ENCODE data around the gene ARHGEF12.

ARHGEF12 gene

DNA sequence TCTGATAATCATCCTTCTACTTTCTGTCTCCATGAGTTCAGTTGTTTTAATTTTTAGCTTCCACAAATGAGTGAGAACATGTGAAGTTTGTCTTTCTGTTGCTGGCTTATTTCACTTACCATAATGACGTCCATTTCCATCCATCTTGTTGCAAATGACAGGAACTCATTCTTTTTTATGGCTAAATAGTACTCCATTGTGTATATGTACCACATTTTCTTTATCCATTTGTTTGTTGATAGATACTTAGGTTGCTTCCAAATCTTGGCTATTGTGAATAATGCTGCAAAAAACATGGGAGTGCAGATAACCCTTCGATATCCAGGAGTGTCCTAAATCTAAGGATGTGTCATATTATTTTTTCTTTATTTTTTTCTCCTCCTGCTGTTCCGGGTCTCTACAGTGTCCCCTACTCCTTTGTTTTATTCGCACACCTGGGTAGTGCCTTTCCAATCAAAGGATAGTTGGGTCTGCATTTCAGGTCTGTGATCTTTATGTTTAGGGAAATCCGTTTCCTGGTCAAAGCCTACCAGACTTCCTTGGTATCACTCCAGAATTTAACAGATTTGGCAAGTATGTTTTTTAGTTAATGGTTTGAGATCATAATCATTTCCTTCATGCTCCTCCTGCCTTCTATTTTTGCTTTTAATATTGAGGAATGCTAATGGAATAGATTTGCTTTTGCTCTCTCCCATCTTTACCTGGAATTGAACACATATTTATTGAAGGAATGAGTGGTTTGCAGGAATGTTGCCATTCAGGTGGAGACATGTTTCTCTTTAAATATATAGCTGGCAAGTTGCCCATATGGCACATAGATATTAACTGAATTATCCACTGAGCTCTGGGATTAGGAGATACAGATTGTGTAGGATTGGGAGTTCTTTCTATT lies 53.7 kb downstream of the ARHGEF12 start:
- no peak for DNase-seq

DNA sequence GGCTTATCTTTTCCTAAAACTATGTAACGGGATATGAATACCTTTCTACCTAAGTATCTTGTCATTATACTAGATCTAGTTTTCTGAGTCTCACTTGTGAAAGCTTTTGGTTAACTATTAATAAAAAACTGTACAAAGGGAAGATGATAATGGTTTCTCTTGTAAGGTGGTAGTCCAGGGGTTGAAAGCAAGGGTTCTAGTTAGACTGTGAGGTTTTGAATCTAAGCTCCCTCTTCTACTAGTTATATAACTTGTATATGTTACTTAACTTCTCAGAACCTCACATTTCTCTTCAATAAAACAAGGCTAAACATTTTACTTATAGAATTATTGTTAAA lies 54.3 kb downstream of the ARHGEF12 start:
- DNase-seq, result no peak

DNA sequence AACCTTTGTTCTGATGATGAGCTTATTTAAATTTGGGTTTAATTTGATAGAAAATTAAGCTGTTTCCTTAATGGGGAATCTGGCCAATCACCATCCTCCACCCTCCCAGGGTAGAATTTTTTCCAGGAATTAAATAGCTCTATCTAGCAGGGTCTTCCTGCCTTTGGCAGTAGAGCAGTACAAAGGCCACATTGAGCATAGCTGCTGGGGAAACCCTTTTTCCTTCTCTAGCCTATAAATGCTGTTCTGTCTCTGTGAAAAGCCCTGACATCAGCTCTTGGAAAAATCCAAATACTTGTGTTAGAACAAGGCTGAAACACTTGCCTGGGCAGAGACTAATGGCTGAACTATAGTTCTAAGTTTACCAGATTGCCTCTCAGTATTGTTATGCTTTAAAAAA lies 55.1 kb downstream of the ARHGEF12 start:
- no peak for DNase-seq

DNA sequence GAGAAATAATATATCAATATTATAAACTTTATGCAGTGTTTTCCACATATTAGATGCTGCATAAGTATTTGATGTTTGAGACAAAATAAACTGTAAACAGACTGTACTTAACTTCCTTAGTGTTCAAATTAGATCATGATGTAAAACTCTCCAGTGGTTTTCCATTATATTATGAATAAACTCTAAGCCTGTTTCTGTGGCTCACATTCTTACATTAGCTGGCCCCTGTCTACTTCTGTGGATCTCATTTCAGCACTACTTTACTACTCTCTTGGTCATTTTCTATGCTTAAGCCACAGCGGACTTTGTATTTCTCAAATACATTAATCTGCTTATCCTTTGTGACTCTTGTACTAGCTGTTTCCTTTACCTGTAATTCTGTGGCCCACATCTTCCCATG lies 55.6 kb downstream of the ARHGEF12 start:
- no peak for DNase-seq

DNA sequence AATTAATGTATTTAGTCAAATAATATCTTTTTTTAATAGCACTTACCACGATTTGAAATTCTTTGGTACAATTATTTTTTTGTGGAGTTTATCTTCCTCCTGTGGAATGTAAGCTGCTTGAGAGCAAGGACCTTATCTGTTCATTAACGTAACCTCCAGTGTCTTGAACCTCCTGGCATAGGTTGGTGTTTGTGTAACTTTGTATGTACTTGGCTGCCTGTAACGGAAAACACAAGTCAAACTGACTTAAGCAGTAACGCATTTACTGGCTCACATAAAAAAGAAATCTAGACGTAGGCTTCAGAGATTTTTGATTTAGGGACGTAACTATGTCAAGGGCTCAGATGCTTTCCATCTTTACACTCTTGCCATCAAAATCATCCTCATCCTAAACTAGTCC lies 56.1 kb downstream of the ARHGEF12 start:
- DNase-seq, result no peak

DNA sequence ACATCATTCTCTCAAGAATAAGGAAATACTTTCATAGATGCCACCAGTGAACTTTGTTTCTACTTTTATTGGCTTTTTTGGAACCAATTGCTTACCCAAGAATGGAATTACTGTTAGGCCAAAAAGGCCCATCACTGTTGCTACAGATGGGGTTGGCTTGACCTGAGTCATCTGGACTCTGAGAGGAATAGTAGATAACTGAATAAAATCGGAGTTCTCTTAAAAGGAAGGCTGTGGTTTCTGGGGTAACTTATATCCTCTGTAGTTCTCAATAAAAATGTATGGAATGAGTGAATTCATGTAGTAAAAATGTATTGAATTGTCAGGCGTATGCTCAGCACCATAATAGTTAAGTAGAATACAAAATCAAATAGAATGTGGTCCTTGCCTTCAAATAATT lies 56.6 kb downstream of the ARHGEF12 start:
- DNase-seq, result no peak

DNA sequence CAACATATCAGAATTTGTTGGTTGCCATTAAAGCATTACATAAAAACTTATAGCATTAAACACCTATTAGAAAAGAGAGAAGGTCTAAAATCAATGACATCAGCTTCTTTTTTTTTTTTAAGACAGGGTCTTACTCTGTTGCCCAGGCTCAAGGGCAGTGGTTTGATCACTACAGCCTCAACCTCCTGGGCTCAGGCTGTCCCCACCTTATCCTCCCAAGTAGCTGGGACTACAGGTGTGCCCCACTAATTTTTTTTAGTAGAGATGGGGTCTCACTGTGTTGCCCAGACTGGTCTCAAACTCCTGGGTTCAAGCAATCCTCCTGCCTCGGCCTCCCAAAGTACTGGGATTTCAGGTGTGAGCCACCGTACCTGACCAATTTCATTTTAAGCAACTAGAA lies 57.9 kb downstream of the ARHGEF12 start:
- DNase-seq, result no peak

DNA sequence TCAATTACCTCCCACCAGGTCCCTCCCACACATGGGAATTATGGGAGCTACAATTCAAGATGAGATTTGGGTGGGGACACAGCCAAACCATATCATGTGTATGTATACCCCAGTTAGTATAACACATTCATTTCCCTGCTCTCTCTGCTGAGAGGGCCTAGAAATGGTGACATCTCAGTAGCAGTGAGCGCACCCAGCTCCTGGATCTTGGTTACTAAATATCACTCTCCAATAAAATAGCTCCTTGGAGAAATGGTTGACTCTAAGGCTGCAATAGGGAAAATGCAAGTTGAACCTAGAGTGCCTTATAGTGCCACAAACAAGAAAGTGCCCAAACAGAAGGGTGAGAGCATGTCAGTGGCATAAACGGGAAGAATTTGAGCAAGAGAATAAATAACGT lies 59.6 kb downstream of the ARHGEF12 start:
- DNase-seq, result no peak

DNA sequence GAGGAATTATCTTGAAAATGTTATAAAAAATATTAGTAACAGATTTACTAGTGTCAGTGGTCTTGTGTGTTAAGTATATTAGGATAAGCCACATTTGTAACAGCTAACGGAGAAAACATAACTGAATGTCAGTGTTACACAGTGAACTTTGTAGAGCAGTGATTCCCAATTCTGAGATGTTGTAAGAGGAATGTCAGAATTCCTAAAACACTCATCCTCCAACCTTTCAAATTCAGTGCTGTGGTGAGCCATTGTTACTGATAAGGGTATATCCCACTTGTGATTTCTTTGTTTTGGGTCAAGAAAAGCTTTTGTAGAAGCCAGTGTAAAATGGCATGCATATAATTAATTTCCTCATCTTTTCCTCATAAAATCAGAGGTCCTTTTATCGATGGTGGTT lies 61.9 kb downstream of the ARHGEF12 start:
- DNase-seq, result no peak

DNA sequence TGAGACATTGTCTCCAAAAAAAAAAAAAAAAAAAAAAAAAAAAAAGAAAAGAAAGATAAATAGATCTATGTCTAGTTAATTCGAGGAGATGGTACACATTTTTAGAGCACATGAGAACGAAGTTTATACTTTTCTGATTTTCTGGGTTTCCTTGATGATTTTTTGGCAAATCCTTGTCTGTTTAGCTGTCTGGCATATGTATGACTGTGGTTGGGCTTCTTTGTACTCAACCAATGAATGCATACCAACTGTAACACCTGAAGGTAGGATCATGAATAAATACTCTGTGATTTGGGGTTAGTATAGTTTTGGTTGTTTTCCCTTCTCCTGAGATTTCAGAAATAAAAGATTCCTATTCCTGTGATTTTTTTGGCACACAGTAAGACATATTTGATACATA lies 63.1 kb downstream of the ARHGEF12 start:
- DNase-seq, result no peak

DNA sequence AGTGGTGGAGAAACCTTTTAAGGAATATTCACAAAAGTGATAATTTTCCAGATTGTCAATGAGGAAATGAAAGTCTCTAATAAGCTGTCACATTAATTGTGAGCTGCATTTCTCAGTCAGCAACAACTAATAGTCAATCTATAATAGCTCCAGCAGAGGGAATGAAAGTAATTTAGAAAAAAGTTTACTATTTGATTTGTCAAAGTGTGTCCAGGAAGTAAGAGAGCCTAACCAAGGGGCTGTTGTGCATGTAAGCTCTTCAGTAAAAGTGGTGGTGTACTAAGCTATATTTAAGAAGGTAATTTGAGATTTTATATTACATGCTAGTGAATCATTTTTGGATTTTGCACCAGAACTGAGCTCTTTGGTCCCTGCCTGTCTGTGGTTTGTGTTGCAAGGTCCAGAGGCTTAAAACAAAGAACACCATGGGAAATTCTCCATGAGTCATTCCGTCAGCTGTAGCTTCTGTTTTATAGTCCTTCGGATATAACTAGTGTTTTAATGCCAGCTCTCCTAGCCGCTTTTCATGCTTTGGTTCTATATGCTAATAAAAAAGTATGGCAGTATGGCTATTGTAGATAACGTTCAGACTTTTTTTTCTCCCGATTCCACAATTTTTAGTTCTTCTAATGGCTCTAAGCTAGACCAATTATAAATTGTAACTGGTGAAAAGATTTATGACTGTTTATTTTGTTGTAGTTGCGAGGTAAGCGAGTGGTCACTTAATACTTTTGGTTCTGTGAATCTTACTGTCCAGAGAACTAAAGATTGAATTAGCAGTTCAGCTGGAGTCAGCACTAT lies 64.6 kb downstream of the ARHGEF12 start:
- no peak for DNase-seq

DNA sequence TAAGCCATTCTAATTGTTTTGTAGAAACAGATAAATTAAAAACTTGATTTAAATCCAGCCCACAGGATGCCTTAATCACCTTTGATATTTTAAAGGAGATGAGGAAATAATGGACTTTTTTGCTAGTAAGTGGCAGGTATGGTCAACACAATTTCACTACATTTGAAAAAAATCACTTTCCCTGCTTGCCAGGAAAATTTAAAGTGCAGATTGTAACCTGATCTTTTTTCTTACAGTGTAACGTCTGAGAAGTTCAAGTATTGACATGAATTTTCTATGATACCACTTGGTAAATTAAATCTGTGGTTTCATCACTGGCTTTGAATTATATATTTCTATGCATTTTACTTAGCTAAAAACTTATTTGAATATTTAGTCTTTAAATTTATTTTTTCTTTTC lies 65.3 kb downstream of the ARHGEF12 start:
- no peak for DNase-seq

DNA sequence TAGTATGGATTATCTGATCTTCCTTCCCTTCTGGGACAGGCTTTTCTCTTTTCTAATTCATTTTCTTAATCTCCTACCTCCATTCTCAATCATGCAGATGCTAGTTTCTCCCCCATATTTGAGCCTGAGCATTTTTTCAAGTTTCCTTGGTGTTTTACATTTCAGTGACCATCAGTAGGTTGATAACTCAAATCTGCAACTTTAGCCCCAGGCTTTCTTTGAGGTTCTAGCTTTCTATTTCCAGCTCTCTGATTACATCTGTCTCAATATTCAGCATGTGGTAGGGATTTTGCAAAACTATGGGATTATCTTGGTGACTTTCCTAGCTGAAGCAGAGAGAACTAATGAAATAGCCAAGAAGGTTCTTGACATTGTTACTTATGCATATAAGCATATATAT lies 67.8 kb downstream of the ARHGEF12 start:
- DNase-seq, result no peak

DNA sequence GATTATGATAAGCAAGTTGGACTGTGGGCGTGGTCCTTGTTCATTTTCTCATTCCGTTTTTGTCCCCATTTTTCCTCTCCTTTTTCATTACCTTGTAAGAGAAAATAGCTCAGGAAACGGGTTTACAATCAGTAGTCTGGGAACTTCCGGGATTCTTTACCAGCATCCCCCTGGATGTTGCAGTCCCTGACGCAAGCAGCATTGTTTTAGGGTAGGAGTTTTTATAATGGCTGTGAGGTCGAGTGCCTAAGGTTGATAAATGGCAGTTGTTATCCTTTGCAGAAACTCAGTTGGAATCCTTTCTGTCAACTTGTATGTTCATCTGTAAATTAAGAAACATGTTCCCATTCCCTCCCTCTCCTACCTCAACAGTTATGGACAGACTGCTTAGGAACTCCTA lies 68.3 kb downstream of the ARHGEF12 start:
- DNase-seq, result no peak

DNA sequence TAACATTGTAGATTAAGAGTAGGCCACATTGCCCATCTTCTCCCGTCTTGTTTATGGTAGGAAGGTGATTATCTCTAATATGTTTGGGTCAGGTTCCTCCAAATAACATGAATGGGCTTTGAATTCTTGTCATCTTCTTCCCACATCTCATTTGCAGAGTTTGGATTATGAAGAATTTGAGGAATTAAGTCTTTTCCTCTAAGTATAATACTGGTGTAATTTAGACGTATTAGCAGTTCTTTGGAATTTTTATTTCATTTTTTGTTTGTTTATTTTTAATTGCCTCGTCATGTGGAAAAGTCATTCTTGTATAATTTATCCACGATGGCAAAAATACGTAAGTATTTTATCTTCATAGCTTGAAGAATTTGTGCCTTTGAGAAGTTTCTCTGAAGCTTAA lies 73.4 kb downstream of the ARHGEF12 start:
- no peak for DNase-seq

DNA sequence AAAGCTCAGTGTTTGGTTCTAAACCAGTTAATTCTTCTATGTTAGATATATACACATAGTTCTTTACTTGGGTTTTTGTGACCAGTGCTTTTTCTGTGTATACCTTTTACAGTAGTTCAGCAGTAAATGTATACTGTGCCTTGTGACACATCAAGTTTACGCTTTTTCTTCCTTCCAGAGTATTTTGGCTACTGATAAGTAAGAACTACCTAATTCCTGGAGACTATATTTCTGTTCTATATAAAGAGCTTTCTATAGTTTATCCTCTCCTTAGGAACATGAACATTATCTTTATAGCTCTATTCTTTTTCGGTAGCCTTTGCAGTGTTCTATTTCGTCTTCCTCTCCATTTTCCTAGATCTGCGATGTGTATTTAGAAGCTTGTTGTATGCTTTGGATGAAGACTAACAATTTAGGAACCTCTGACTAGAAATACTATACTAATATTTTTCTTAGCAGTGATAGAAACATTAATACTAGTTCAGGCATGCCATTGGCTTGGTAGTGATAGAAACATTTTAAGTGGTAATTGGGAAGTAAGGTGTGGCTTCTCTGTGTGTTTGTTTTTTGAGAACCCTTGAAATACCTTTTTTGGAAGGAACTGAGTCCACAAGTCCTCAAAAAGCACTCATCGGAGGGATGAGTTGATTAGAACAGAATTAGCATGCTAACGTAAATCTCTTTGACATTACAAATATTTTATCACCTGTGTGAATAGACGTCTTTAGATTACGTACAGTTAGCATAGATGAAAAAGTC lies 74.6 kb downstream of the ARHGEF12 start:
- DNase-seq, result no peak

DNA sequence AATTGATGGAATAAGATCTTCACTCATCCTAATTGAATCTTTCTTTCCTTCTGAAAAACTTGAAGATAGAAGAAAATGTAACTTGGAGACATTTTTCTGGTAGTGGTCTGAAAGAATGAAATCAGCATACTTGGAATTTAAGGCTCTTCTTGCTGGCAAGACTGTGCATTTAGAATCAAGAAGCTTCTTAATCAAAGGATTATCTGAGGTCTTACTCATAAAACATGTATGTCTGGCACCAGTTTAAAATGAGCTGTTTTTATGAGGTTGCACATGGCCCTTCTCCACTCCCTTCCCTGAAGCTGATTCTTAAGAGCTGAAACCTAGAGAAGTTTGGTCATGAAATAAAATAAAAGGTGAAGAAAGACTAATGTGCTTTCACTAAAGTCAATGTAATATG lies 77.3 kb downstream of the ARHGEF12 start:
- DNase-seq, result no peak

DNA sequence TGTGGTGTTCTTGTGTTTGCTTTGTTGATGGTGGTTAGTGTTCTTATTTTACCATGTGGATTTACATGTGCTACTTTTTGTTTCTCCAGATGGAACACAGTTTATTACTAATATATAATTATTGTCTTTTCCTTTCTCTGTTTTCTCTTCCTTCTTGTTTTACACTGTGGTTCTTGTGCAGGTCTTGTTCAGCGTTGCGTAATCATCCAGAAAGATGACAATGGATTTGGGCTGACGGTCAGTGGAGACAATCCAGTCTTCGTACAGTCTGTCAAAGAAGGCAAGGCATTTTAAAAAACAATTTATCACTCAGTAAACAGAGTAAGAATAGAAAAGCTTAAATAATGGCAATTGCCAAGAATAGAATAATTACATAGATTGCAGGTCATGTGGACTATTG lies 84.4 kb downstream of the ARHGEF12 start:
- no peak for DNase-seq

DNA sequence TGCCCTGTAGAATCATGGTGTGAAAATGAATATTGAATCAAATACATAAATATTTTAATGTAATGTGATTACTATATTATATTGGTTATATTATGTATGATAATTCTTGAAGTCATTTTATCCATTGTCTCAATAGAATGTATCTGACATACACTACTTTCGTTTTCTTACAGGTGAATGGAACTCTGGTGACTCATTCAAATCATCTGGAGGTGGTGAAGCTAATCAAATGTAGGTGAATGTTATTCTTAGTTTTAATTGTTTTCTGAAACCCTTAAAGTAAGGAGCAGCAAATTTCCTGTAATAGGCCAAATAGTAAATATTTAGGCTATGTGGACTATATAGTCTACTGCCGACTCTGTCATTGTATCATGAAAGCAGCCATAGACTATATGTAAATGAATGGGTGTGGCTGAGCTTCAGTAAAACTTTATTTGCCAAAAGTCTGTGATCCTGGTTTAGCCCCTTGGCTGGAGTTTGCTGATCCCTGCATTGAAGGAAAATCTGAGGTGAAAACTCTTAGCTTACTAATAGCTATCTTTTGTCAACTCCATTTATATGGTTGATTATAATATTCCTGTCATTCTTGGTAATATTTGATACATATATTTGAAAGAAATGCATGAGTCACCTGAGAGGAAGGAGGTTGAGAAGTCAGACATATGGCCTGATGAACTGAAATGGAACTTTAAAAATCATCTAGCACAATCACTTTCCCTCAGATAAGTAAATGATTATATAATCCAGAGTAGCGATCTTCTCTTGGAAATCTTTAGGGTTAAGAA lies 88.2 kb downstream of the ARHGEF12 start:
- DNase-seq, result no peak

DNA sequence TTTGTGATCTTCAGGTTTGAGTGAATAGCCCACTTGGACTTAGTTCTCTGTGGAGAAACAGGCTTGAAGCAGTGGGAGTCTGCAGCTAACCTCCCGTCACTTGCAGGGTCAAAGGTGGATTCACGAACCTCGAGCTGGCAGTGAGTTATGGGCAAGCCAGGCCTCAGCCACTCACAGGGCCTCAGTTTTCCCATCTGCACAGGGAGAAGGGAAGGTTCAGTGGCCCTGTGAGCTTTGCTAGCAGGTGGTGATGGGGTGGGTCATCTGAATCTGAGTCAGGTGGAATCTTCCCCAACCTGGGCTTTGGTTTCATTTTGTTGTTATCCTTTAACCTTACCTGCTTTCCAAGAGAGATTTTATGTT lies 88.7 kb downstream of the ARHGEF12 start:
- no peak for DNase-seq

DNA sequence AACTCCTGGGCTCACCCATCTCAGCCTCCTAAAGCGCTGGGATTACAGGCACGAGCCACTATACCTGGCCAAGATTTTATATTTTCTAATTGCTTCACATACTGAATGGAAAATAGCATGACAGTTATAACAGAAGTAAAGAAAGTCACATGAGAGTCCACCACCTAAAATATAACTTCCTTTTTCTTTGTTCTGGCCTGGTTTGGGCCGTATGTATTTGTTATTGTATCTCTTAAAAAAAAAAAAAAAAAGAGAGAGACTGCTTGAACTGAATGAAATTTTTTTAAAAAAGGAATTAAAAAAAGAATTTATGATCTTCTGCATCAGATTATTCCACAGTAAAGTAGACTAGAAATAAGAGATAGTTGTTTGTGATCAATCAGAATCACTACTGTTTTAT lies 89.3 kb downstream of the ARHGEF12 start:
- no peak for DNase-seq

DNA sequence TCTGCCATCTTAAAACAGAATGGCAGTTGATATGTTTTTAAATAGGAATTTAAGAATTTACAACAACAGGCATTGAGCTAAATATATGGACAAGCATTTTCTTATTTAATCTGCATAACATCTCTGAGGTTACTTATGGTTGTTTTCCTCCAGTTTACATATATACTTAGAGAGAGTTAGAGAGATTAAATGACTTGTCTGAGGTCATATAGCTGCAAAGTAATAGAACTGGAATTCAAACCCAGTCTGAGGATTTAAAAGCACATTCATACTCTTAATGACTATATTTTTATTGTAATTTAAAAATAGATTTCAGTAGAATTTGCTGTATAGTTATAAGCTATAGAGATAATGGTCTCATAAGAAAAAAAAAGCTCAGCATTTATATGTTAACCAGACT lies 93.9 kb downstream of the ARHGEF12 start:
- no peak for DNase-seq

DNA sequence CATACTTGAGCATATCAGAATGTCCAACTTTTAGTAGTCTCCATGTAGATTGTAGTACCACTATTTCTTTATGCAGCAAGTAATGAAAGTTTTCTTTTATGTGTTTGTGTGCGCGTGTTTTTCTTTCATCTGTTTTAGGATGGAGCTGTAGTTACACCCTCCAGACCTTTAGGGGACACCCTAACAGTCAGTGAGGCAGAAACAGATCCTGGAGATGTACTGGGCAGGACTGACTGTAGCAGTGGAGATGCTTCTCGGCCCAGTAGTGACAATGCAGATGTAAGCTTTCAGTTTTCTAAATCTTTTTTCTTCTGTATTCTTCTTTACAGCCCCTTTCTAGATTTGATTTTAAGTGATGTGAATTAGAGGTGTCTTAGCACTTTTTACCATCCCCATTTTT lies 95.4 kb downstream of the ARHGEF12 start:
- no peak for DNase-seq
